ENCODE measurements around the gene BAHCC1.

GRCh38 chr17:81380666-81381518, 14.4 kb upstream of the BAHCC1 start:
- TF ChIP-seq POLR2A (IDR thresholded peaks at IDR 0.05; ENCODE audit: low read depth, low read length) (no peak), TAF1 (IDR thresholded peaks at IDR 0.05; ENCODE audit: borderline replicate concordance, low read depth, low read length) (no peak), POLR2AphosphoS5 (IDR thresholded peaks at IDR 0.05; ENCODE audit: low read depth, low read length) (no peak)

Data from GM12892 (cell line).